ENCODE data around the gene BOK. TPM values are rescaled to one million over a fixed set of nuclear protein-coding genes. Genes with fewer than 3 reads are reported as not detected.

BOK gene
- total RNA-seq, 1 experiment from 2014 or later: 30.2 TPM

GRCh38 chr2:241551998-241552737, 6.4 kb upstream of the BOK start:
- ChIA-PET POLR2A (ENCODE audit: unreplicated experiment) (no interaction called here), CTCF (no interaction called here)
- intact Hi-C loops (cut with micrococcal nuclease): no loop called here
- Histone ChIP-seq H3K4me3 (ENCODE audit: low read length) (no peak overlapping the region), H3K9me3 (ENCODE audit: low read length) (no peaks in the 10 kb centered on the region), H3K27me3 (ENCODE audit: low read length) (no peaks in the 10 kb centered on the region), H3F3A (ENCODE audit: low read length, unreplicated experiment) (no peaks in the 10 kb centered on the region), H2AFZ (ENCODE audit: low read length) (no peak overlapping the region), H3K9ac (ENCODE audit: low read length) (no peak overlapping the region), H3K36me3 (ENCODE audit: low read depth, low read length) (no peaks in the 10 kb centered on the region), H3K4me1 (ENCODE audit: insufficient read depth, low read length) (peaks cover 20% of the 10 kb centered on the region), H3K4me2 (ENCODE audit: low read length) (no peak overlapping the region), H3K79me2 (ENCODE audit: low read length) (no peaks in the 10 kb centered on the region), H3K27ac (ENCODE audit: low read length) (no peak overlapping the region), H4K20me1 (ENCODE audit: low read length) (no peaks in the 10 kb centered on the region), H3K9me2 (replicated peaks; ENCODE audit: low read length) (no peaks in the 10 kb centered on the region)
- no peak for TF ChIP-seq EZH2 (IDR thresholded peaks at IDR 0.05; ENCODE audit: low read length, unreplicated experiment)
- TF ChIP-seq EZH2phosphoT487 (IDR thresholded peaks at IDR 0.05; ENCODE audit: borderline replicate concordance, low read length): no peak
- TF ChIP-seq CTCF (conservative IDR thresholded peaks at IDR 0.05; ENCODE audit: low read depth, low read length): no peak
- no peak for ATAC-seq
- DNase-seq: no peak
- BruUV-seq (replicated peaks): no TSS peak

GRCh38 chr2:241553512-241553830, 5.1 kb upstream of the BOK start:
- Histone ChIP-seq H3K79me2 (ENCODE audit: low read length) (no peaks in the 10 kb centered on the region), H3K36me3 (ENCODE audit: low read depth, low read length) (no peaks in the 10 kb centered on the region), H3K27me3 (ENCODE audit: low read length) (no peaks in the 10 kb centered on the region), H3F3A (ENCODE audit: low read length, unreplicated experiment) (no peaks in the 10 kb centered on the region), H3K4me3 (ENCODE audit: low read length) (no peak overlapping the region), H3K9me3 (ENCODE audit: low read length) (no peaks in the 10 kb centered on the region), H4K20me1 (ENCODE audit: low read length) (no peaks in the 10 kb centered on the region), H2AFZ (ENCODE audit: low read length) (no peak overlapping the region), H3K9ac (ENCODE audit: low read length) (no peak overlapping the region), H3K9me2 (replicated peaks; ENCODE audit: low read length) (no peaks in the 10 kb centered on the region), H3K27ac (ENCODE audit: low read length) (no peak overlapping the region), H3K4me2 (ENCODE audit: low read length) (no peak overlapping the region), H3K4me1 (ENCODE audit: insufficient read depth, low read length) (peaks cover 31% of the 10 kb centered on the region)
- DNase-seq: no peak
- POLR2A ChIA-PET (ENCODE audit: unreplicated experiment): no interaction called here
- TF ChIP-seq EZH2phosphoT487 (IDR thresholded peaks at IDR 0.05; ENCODE audit: borderline replicate concordance, low read length): no peak
- no peak for TF ChIP-seq CTCF (conservative IDR thresholded peaks at IDR 0.05; ENCODE audit: low read depth, low read length)
- no peak for TF ChIP-seq EZH2 (IDR thresholded peaks at IDR 0.05; ENCODE audit: low read length, unreplicated experiment)
- no peak for ATAC-seq
- BruUV-seq (replicated peaks): no TSS peak
- CTCF ChIA-PET: no interaction called here
- intact Hi-C loops (cut with micrococcal nuclease): no loop called here

- Histone ChIP-seq H3K36me3 (ENCODE audit: low read depth, low read length) (no peaks in the 10 kb centered on the region), H3K27ac (ENCODE audit: low read length) (no peak overlapping the region), H2AFZ (ENCODE audit: low read length) (no peak overlapping the region), H3K4me3 (ENCODE audit: low read length) (no peak overlapping the region), H3K9me2 (replicated peaks; ENCODE audit: low read length) (no peaks in the 10 kb centered on the region), H3F3A (ENCODE audit: low read length, unreplicated experiment) (no peaks in the 10 kb centered on the region), H3K4me2 (ENCODE audit: low read length) (no peak overlapping the region), H3K79me2 (ENCODE audit: low read length) (no peaks in the 10 kb centered on the region), H3K9ac (ENCODE audit: low read length) (no peak overlapping the region), H4K20me1 (ENCODE audit: low read length) (no peaks in the 10 kb centered on the region), H3K27me3 (ENCODE audit: low read length) (no peaks in the 10 kb centered on the region), H3K9me3 (ENCODE audit: low read length) (no peaks in the 10 kb centered on the region), H3K4me1 (ENCODE audit: insufficient read depth, low read length) (peaks cover 25% of the 10 kb centered on the region)
- ChIA-PET CTCF (no interaction called here), POLR2A (ENCODE audit: unreplicated experiment) (no interaction called here)
- BruUV-seq (replicated peaks): no TSS peak
- TF ChIP-seq EZH2phosphoT487 (IDR thresholded peaks at IDR 0.05; ENCODE audit: borderline replicate concordance, low read length) (no peak), EZH2 (IDR thresholded peaks at IDR 0.05; ENCODE audit: low read length, unreplicated experiment) (no peak), CTCF (conservative IDR thresholded peaks at IDR 0.05; ENCODE audit: low read depth, low read length) (no peak)
- DNase-seq: no peak
- no peak for ATAC-seq
- intact Hi-C loops (cut with micrococcal nuclease): no loop called here
These were observed 4.6 kb upstream of the BOK start for GRCh38 chr2:241553981-241554380.

Measured in PC-3 (cell line).